SU-DHL-6 (cell line): ENCODE measurements around the gene CITED4.

Source experiments
- H2AFZ ChIP-seq: fragments of 200-600 bp; sonication (generic); 2 replicates; pipeline ENCODE4 v1.6.1; 2014; ENCODE audit warnings: low read depth, mild to moderate bottlenecking, moderate library complexity, mixed read lengths, antibody characterized with exemption, low read length; ENCODE audit not compliant: severe bottlenecking
- H3F3A ChIP-seq: fragments of 200-600 bp; shearing (Covaris generic); 2 replicates; pipeline ENCODE4 v1.6.0; 2016; ENCODE audit warnings: antibody characterized with exemption, mild to moderate bottlenecking; ENCODE audit not compliant: insufficient read depth
- H3K27ac ChIP-seq: fragments of 200-600 bp; sonication (generic); 2 replicates; pipeline ENCODE4 v1.5.1; 2016; ENCODE audit warnings: low read depth, mild to moderate bottlenecking, low read length, moderate library complexity, mixed read lengths
- H3K27me3 ChIP-seq: fragments of 200-600 bp; sonication (generic), shearing (Covaris generic); 2 replicates; pipeline ENCODE4 v1.6.0; 2014; ENCODE audit warnings: mild to moderate bottlenecking, low read length
- H3K36me3 ChIP-seq: fragments of 200-600 bp; sonication (generic); 2 replicates; pipeline ENCODE4 v1.6.1; 2014; ENCODE audit warnings: mild to moderate bottlenecking, low read length, mixed read lengths
- H3K4me2 ChIP-seq: fragments of 300-600, 200-600 bp; shearing (Covaris generic), sonication (generic); 2 replicates; pipeline ENCODE4 v1.6.0; 2014; ENCODE audit warnings: low read length, low read depth, mild to moderate bottlenecking; ENCODE audit not compliant: poor library complexity, severe bottlenecking
- H3K4me3 ChIP-seq: fragments of 200-600 bp; sonication (generic); 2 replicates; pipeline ENCODE4 v1.5.1; 2014; ENCODE audit warnings: antibody characterized with exemption, low read length, mild to moderate bottlenecking, mixed read lengths; ENCODE audit not compliant: insufficient read depth, poor library complexity, severe bottlenecking
- H3K79me2 ChIP-seq: fragments of 200-600 bp; sonication (generic); 2 replicates; pipeline ENCODE4 v1.6.1; 2014; ENCODE audit warnings: mild to moderate bottlenecking, low read length, moderate library complexity; ENCODE audit not compliant: insufficient read depth
- H3K9ac ChIP-seq: fragments of 200-600 bp; sonication (generic); 2 replicates; pipeline ENCODE4 v1.7.0; 2014; ENCODE audit warnings: mild to moderate bottlenecking, low read length
- H3K9me2 ChIP-seq: fragments of 200-600 bp; sonication (generic); replicated peaks from 2 replicates; pipeline ENCODE4 v1.6.1; 2014; ENCODE audit warnings: low read length; ENCODE audit not compliant: insufficient read depth
- H3K9me3 ChIP-seq: fragments of 200-600 bp; sonication (generic); 2 replicates; pipeline ENCODE4 v1.6.1; 2014; ENCODE audit warnings: low read length, mixed read lengths; ENCODE audit not compliant: insufficient read depth
- H4K20me1 ChIP-seq: fragments of 200-600 bp; sonication (generic); 2 replicates; pipeline ENCODE4 v1.6.1; 2014; ENCODE audit warnings: low read depth, mild to moderate bottlenecking, antibody characterized with exemption, low read length, moderate library complexity, mixed read lengths
- EZH2phosphoT487 ChIP-seq: fragments of 200-600 bp; sonication (generic), shearing (Covaris generic); conservative IDR thresholded peaks from 2 replicates; pipeline ENCODE4 v1.6.1; 2018; ENCODE audit warnings: mild to moderate bottlenecking, antibody characterized with exemption, low read length, moderate library complexity, mixed read lengths
- TF ChIP-seq, protein P1 (sequence below): fragments of 200-600 bp; sonication (generic); IDR thresholded peaks from one replicate; pipeline ENCODE4 v1.5.1; 2017; ENCODE audit warnings: antibody characterized with exemption, mild to moderate bottlenecking, low read length, moderate library complexity; ENCODE audit not compliant: insufficient read depth, poor library complexity, severe bottlenecking

CITED4 gene

DNA sequence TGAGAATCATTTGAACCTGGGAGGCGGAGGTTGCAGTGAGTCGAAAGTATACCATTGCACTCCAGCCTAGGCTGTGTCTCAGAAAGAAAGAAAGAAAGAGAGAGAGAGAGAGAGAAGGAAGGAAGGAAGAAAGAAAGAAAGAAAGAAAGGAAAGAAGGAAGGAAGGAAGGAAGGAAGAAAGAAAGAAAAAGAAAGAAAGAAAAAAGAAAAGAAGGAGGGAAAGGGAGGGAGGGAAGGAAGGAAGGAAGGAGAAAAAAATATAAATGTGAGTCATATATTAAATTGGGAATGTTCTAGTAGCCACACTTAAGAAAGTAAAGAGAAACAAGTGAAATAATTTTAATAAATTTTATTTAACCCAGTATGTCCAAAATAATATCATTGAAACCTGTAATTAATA lies 16.7 kb upstream of the CITED4 start:
- Histone ChIP-seq H3K9ac (no peak overlapping the region), H3K27ac (no peak overlapping the region), H3K27me3 (no peaks in the 10 kb centered on the region)

DNA sequence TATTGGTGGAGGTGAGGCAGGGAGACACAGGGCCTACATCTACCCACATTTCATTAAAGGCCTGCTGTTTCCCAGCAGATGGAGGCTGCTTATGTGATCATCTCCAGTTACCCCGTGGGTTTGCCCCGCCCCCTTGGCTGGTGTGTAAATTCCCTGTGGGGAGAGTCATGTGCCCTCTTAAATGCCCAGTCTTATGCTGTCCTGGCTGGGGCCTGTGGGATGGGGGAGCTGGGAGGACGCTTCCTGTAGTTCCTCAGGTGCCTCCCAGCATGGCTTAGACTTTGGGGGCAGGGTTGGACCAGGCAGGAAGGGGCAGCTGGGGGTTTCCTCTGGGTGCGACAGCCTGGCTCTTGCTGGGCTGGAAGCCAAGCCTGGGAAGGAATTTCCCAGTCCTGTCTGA lies 15.5 kb upstream of the CITED4 start:
- Histone ChIP-seq H3K27ac (no peak overlapping the region), H3K9me2 (no peaks in the 10 kb centered on the region), H3K4me2 (no peak overlapping the region), H4K20me1 (no peaks in the 10 kb centered on the region), H3K36me3 (no peaks in the 10 kb centered on the region), H3K79me2 (no peaks in the 10 kb centered on the region), H3K9ac (no peak overlapping the region), H3K4me3 (no peak overlapping the region), H3K9me3 (peaks cover 3% of the 10 kb centered on the region; the same call in 1 of the 2 replicates), H3K27me3 (no peaks in the 10 kb centered on the region), H3F3A (no peaks in the 10 kb centered on the region), H2AFZ (no peak overlapping the region)
- TF ChIP-seq EZH2phosphoT487, result no peak
- TF ChIP-seq, protein P1, sequence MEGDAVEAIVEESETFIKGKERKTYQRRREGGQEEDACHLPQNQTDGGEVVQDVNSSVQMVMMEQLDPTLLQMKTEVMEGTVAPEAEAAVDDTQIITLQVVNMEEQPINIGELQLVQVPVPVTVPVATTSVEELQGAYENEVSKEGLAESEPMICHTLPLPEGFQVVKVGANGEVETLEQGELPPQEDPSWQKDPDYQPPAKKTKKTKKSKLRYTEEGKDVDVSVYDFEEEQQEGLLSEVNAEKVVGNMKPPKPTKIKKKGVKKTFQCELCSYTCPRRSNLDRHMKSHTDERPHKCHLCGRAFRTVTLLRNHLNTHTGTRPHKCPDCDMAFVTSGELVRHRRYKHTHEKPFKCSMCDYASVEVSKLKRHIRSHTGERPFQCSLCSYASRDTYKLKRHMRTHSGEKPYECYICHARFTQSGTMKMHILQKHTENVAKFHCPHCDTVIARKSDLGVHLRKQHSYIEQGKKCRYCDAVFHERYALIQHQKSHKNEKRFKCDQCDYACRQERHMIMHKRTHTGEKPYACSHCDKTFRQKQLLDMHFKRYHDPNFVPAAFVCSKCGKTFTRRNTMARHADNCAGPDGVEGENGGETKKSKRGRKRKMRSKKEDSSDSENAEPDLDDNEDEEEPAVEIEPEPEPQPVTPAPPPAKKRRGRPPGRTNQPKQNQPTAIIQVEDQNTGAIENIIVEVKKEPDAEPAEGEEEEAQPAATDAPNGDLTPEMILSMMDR, result no peak

More for the DNA sequence above, 16.7 kb upstream of the CITED4 start:
- Histone ChIP-seq H3K4me3 (no peak overlapping the region), H4K20me1 (no peaks in the 10 kb centered on the region), H3K9me3 (peaks cover 3% of the 10 kb centered on the region; the same call in 1 of the 2 replicates), H3K9me2 (no peaks in the 10 kb centered on the region), H3K4me2 (no peak overlapping the region), H3K36me3 (no peaks in the 10 kb centered on the region), H2AFZ (no peak overlapping the region), H3K79me2 (no peaks in the 10 kb centered on the region), H3F3A (no peaks in the 10 kb centered on the region)
- TF ChIP-seq, protein P1, result no peak
- no peak for TF ChIP-seq EZH2phosphoT487

GRCh38 chr1:40876891-40877290 lies 14.7 kb upstream of the CITED4 start:
- no peaks in the 10 kb centered on the region for H3K36me3 ChIP-seq
- H3F3A ChIP-seq, result no peaks in the 10 kb centered on the region
- H2AFZ ChIP-seq, result no peak overlapping the region
- H3K9me3 ChIP-seq, result peaks cover 3% of the 10 kb centered on the region; the same call in 1 of the 2 replicates
- H3K9ac ChIP-seq, result no peak overlapping the region
- no peak overlapping the region for H3K27ac ChIP-seq
- no peak for TF ChIP-seq EZH2phosphoT487
- H3K4me3 ChIP-seq, result no peak overlapping the region
- no peak overlapping the region for H3K4me2 ChIP-seq
- no peaks in the 10 kb centered on the region for H3K27me3 ChIP-seq
- no peaks in the 10 kb centered on the region for H4K20me1 ChIP-seq
- H3K79me2 ChIP-seq, result no peaks in the 10 kb centered on the region
- H3K9me2 ChIP-seq, result no peaks in the 10 kb centered on the region

GRCh38 chr1:40876436-40876761 lies 14.2 kb upstream of the CITED4 start:
- no peak overlapping the region for H3K4me2 ChIP-seq
- H3K9ac ChIP-seq, result no peak overlapping the region
- no peaks in the 10 kb centered on the region for H3K27me3 ChIP-seq
- H3K4me3 ChIP-seq, result no peak overlapping the region
- no peak overlapping the region for H2AFZ ChIP-seq
- no peaks in the 10 kb centered on the region for H3K79me2 ChIP-seq
- no peak for TF ChIP-seq EZH2phosphoT487
- TF ChIP-seq, protein P1, result no peak
- H3K9me2 ChIP-seq, result no peaks in the 10 kb centered on the region
- H3K27ac ChIP-seq, result no peak overlapping the region
- H3F3A ChIP-seq, result no peaks in the 10 kb centered on the region
- no peaks in the 10 kb centered on the region for H4K20me1 ChIP-seq
- peaks cover 3% of the 10 kb centered on the region; the same call in 1 of the 2 replicates for H3K9me3 ChIP-seq
- H3K36me3 ChIP-seq, result no peaks in the 10 kb centered on the region
